ENCODE data around the gene RFC2.

DNA sequence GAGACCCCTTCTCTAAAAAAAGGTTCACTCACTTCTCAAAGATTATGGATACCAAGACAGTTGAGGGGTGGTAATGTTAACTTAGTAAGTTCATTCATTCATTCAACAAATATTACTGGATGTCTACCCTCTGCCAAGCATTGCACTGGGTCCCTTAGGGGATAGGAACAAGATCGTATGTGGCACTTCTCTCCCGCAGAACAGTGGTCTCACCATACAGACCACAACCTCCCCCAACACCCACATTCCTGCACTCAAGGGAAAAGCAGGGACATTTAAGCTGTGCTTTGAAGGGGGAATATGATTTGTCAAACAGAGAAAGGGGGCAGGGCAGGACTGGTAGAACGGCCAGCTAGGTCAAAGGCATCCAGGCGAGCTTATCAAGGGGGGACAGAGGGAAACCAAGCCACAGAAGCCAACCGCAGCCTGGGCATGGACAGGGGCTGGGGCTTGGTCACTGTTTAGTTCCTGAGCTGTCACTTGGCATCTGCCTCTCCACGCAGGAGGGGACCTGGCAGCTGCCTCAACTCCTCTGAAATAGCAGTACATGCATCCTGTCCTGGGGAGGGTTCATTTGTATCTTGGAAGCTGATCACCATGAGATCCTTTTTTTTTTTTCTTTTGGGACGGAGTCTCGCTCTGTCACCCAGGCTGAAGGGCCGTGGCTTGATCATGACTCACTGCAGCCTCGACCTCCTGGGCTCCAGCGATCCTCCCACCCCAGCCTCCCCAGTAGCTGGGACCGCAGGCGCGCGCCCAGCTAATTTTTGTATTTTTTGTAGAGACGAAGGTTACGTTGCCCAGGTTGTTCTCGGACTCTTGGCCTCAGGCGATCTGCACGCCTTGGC is 34.1 kb upstream of the RFC2 start:
- TF ChIP-seq, protein P1, sequence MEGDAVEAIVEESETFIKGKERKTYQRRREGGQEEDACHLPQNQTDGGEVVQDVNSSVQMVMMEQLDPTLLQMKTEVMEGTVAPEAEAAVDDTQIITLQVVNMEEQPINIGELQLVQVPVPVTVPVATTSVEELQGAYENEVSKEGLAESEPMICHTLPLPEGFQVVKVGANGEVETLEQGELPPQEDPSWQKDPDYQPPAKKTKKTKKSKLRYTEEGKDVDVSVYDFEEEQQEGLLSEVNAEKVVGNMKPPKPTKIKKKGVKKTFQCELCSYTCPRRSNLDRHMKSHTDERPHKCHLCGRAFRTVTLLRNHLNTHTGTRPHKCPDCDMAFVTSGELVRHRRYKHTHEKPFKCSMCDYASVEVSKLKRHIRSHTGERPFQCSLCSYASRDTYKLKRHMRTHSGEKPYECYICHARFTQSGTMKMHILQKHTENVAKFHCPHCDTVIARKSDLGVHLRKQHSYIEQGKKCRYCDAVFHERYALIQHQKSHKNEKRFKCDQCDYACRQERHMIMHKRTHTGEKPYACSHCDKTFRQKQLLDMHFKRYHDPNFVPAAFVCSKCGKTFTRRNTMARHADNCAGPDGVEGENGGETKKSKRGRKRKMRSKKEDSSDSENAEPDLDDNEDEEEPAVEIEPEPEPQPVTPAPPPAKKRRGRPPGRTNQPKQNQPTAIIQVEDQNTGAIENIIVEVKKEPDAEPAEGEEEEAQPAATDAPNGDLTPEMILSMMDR (IDR thresholded peaks at IDR 0.05), result no peak
- TF ChIP-seq POLR2A (IDR thresholded peaks at IDR 0.05), result no peak
